ENCODE data around the gene RPP14.
A peak's percentile ranks its signal among the peaks of the same experiment; 100 is the strongest.

- TF ChIP-seq CTCF (IDR thresholded peaks at IDR 0.05; ENCODE audit: low read depth, low read length, poor library complexity, severe bottlenecking) = peak; percentile 85
- TF ChIP-seq EZH2phosphoT487 (IDR thresholded peaks at IDR 0.05; ENCODE audit: borderline replicate concordance, low read length) = no peak
These were observed at the start of gene RPP14, which contains the start of gene HTD2 for GRCh38 chr3:58305882-58306711.

All from DOHH2 (cell line).